ELF-1 (cell line): Measurements from ENCODE around the gene EIF2B4.
"Not testable (repeated sequence)": the region's sequence is repeated elsewhere in the genome, so short reads cannot be mapped to it uniquely, and the experiment has no call there.

Source experiments
- DNase-seq: peaks from one replicate; pipeline ENCODE4 v3.0.0-alpha.2; 2016; ENCODE audit warnings: low read depth, low spot score

EIF2B4 gene

DNA sequence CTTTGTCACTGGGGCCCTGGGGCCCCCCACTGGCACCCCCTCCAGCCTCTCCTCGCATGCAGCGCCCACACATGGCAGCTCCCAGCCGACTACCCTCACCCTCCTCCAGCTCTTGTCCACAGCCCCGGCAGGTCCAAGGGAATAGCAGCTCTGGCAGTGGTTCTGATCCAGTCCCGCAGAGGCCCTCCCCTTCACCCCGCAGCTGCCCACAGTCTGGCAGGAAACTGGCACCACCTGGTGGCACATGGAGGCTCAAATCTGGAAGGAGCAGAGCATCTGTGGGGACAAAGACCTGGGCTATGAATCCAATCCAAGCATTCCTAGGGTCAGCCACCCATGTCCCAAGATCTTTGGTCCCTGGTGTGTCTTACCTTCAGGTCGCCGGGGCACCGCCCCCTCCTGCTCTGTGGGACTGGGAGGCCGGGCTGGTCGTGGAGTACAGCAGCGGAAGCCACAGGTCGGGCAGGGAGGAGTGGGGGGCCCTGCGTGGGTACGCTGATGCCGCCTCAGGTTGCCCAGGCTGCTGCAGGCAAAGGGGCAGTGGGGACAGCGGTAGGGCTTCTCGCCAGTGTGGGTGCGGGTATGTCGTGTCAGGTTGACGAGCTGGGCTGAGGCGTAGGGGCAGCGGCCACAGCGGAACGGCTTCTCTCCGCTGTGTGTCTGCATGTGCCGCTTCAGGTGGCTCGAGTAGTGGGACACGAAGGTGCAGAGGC, 8.1 kb upstream of the EIF2B4 start:
- no peak for DNase-seq

DNA sequence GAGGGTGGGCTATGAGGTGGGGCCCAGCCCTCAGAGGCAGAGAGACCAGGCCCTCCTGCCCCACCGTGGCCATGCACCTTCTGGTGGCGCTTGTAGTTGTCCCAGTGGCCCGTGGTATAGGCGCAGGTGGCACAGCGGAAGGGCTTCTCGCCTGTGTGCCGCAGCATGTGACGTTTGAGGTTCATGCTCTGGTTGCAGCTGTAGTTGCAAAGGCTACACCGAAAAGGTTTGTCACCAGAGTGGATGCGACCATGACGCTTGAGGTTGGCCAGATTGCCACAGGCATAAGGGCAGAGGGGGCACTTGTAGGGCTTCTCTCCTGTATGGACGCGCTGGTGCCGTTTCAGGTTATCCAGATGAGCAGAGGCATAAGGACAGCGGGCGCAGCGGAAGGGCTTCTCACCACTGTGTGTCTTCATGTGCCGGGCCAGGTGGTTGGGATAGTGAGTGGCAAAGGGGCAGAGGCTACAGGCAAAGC, 7.5 kb upstream of the EIF2B4 start:
- DNase-seq = no peak

DNA sequence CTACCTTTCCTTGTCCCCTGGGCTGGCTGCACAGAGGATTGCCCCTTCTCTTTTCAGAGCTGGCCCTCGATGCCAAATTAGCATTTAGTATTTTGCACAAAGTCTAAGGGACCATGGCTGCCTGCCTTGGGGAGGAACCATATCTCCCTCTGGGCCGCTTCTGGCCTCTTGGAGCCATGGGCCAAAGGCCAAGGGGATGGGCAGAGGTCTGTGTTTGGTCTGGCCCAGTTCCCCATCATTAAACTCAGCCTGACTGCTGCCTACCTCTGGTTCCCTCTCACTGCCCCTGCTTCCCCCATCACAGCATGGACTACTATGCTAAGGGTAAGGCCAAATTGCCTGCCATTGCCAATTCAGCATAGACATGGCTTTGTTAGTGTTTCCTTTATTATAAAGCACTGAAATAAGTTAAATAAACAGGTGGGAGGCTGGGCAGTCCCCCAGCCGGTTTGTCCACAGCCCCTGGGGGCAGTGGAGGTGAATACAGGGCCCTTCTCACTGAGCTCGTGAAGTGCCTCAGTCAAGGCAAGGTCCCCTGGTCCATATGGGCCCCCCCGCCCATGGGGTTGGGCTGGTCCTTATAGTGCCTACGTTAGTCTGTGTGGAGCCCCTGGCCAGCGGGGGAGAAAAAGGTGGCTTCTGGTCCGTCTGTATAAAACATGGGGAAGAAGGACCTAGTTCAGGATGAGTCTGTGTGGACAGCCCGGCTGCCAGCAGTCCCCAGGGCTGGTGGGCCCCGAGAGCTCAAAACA, 6.9 kb upstream of the EIF2B4 start:
- no peak for DNase-seq

DNA sequence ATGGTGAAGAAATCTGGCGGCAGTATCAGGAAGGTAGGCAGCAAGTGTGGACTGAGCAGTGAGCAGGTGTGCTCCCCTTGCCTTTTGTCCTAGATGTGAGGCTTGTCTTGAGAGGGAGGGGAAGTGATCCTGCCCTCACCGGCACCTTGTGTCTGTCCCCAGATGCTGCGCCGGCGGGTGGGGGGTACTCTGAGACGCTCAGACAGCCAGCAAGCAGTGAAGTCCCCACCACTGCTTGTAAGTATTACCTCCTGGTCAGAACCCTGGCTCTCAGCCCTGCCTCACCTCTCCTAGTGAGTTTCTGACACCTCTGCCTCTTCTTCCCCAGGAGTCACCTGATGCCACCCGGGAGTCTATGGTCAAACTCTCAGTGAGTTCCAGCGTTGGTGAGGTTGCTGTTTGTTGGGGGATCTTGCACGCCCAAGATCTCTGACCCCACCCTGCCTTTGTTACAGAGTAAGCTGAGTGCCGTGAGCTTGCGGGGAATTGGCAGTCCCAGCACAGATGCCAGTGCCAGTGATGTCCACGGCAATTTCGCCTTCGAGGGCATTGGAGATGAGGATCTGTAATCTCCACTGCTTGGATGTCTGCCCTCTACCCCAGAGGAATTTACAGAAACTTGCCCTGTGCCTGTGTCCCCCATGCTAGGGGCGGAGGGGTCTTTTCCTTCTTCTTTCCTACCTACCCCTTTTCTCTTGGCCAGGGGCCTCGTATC, 6.2 kb upstream of the EIF2B4 start:
- no peak for DNase-seq

DNA sequence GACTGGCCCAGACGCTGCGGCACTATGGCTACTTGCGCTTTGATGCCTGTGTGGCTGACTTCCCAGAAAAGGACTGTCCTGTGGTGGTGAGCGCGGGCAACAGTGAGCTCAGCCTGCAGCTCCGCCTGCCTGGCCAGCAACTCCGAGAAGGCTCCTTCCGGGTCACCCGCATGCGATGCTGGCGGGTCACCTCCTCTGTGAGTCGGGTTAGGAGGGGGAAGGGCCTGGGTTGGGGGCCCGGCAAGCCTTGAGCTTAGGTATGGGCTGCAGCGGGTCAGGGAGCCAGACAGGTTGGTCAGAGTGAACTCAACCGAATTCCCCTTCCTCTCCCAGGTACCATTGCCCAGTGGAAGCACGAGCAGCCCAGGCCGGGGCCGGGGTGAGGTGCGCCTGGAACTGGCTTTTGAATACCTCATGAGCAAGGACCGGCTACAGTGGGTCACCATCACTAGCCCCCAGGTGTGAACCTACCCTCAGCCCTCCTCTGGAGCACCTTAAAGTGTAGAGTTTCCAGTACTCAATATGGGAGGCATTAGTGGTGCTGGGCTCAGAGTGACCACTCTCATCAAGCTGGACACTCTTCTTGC, 5.5 kb upstream of the EIF2B4 start:
- no peak for DNase-seq

DNA sequence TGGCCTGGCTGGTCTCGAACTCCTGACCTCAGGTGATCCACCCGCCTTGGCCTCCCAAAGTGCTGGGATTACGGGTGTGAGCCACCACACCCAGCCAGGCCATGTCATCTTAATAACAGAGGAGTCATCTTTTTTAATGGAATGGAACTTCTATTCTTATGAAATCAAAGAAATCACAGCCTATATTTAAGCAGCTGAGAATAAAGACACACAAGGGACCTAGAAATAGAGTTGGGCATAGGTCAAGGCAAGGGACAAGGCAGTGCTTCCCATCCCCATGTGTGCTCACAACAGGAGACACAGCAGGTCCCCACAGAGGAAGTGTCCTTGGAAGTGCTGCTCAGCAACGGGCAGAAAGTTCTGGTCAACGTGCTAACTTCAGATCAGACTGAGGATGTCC, 3.4 kb upstream of the EIF2B4 start:
- DNase-seq = no peak

DNA sequence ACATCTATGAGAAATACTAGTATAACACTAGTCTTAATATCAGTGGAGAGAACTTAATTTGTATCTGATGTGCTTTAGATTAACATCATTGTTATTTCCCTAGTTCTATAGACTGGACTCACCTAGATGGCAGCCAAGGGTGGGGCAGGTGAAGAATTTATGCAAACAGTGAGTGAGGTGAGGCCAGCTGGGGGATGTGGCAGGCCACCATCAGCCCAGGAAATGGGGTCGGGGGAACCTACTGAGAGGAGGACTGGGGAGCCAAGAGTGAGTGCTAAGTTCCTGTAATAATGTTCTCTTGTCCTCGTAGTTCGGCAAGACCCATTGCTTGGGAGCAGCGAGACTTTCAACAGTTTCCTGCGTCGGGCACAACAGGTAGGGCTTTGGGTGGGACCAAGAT, 2.8 kb upstream of the EIF2B4 start:
- no peak for DNase-seq

DNA sequence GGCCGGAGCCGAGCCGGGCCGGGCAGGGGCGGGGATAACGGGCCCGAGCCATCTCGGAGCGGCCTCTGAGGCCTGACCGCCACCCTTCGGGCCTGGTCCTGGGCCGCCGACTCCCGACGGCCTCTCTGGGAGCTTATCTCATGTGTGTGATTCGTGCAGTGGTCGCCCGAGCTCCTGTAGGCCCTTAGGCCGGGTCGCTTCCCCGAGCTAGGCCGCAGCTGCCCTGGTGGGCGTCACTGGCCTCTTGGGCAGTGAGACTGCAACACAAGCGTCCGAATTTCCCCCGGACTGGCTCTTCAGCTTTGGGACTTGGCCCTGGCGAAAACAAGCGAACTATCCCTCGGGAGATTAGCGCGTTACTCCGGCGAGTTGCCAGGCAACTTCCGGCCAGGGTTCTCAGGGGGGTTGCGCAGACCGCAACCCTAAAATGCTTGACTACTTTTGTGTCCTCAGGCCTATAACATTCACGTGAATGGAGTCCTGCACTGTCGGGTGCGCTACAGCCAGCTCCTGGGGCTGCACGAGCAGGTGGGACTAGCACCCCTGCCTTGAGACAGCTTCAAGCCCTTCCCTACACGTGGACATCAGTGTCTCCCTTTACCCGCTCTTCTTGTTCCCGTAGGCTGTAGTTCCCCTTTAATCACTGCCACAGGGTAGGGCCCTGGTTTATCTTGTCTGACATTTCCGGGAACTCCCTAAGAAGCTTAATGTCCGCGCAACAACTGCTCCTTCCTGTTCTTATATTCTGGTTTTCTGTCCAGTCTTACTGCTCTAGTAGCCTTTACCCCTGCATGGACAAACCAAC, 880 bp upstream of the EIF2B4 start:
- peak; percentile 59 for DNase-seq

DNA sequence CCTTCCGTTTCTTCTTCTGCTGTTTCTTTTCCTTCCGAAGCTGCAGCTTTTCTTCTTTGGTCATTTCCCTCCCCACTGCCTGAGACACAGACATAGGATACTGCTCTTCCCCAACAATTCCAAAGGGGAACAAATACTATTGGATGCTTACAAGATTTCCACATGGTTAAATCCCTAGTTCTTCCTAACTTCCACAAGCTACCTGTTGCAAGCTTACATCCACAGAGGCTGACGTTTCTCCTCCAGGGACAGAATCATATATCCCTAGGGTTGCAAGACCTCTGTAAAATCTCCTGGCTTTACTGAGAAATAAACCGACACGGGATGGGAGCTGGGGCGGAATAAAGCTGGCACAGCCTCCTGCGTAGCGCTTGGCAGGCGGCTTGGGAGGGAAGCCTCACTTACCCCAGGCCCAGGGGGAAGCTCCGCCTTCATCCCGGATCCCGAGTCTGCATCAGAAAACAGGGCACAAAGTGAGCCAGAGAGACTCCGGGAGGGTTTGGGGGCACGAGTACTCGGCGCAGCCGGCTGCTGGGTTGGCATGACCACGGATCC, 590 bp downstream of the EIF2B4 start:
- DNase-seq = no peak

DNA sequence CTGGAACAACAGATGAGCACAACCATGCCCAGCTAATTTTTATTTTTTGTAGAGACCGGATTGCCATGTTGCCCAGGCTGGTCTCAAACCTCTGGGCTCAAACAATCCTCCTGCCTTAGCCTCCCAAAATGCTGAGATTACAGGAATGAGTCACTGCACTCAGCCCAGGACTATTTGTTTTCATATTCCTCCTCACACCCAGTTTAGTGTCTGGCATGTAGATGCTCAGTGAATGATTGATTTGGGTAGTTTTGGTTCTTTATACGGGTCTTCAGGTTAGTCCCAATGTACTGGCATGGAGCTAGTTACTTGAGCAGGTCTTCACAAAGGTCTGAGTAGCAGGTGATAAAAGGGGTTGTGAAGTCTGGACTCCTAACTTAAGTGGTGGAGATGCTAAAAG, 6.2 kb downstream of the EIF2B4 start:
- no peak for DNase-seq

DNA sequence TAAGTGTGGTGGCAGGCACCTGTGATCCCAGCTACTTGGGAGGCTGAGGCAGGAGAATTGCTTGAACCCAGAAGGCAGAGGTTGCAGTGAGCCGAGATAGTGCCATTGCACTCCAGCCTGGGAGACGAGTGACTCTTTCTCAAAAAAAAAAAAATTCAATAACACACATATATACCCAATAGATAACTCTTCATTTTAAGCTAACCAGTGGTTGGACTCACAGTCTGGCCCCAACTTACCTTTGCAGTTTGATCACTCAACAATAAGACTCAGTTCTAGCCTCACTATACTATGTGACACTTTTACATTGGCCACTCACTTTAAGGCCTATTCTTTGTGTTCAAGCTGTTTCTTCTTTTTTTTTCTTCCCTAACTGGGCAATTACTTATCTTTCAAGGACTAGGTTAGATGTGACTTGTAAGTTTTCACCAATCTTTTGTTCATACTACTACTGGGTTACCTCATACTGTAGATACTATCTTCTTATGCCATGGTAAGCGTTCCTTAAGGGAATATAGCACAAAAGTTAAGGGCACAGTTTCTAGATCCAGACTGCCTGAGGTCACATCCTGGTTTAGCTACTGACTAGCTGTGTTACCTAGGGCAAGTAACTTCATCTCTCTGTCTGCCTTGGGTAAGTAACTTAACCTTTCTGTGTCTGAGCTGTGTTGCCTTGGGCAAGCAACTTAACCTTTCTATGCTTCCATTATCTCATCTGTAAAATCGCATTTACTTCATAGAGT, 7.3 kb downstream of the EIF2B4 start:
- no peak for DNase-seq

DNA sequence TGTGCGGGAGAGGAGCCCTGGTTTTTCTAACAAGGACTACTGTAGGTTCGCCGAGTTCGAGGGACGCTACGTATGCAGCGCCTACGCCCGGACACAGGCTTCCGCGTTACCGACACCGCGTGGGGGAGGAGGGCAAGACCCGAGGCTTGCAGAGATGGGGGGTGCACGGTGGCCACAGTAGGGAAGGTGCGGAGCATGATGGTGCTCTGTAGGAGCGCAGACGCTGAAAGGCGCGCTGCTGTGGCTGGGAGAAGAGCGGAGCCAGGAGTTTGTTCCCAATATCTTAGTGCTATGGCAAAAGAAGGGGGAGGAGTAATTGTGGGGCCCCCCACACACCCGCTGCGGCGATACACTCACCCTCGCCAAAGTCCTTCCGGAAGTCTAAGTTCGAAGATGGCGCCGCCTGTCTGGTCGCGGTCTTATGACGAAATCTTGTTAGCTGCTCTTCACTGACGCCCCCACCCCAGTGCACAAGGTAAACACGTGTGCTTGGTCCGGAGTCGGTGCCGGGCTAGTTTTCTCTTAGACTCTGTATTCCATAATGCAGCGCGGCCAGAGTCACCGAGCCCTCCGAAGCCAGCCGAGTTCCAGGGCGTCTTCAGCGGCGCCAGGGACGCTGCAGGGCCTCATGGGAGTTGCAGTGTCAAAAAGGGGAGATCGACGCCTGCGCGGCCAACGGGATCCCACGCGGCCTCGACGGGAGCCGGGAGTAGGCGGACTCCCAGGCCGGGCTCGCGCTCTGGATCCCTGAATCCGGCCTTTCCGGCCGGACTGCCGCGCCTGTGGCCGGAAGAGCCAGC, 13.6 kb downstream of the EIF2B4 start, which contains the start of gene GTF3C2:
TSS of gene GTF3C2 (minus strand) at position 383 of the 800 bp plus-strand sequence. CDS start 13,210 bp downstream, outside the sequence.
- DNase-seq = peak; percentile 99

DNA sequence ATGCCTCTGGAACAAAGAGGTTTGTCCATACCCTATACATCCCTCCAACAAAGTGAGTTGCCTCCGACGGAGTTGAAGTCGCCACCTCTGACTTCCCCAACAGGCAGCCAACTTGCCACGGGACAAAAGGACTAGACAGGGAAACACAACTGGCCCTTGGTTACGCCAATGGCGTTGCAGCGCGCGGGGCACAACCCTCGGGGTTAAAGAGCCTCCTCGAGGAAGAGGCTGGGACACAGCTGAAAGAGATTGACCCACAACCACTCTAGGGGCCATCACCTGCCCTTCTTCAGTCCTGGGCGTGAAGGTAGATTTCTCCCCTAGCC, 14.1 kb downstream of the EIF2B4 start:
- DNase-seq = peak; percentile 79

DNA sequence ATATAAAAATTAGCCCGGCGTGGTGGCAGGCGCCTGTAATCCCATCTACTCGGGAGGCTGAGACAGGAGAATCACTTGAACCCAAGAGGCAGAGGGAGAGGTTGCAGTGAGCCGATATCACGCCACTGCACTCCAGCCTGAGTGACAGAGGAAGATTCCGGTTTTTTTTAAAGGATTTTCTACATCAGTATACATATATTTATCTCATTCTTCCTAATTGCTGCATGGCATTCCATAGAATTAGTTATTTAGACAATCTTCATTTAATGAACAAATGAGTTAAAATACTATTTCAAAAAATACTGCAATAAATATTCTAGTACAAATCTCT, 15.6 kb downstream of the EIF2B4 start:
- no peak for DNase-seq

DNA sequence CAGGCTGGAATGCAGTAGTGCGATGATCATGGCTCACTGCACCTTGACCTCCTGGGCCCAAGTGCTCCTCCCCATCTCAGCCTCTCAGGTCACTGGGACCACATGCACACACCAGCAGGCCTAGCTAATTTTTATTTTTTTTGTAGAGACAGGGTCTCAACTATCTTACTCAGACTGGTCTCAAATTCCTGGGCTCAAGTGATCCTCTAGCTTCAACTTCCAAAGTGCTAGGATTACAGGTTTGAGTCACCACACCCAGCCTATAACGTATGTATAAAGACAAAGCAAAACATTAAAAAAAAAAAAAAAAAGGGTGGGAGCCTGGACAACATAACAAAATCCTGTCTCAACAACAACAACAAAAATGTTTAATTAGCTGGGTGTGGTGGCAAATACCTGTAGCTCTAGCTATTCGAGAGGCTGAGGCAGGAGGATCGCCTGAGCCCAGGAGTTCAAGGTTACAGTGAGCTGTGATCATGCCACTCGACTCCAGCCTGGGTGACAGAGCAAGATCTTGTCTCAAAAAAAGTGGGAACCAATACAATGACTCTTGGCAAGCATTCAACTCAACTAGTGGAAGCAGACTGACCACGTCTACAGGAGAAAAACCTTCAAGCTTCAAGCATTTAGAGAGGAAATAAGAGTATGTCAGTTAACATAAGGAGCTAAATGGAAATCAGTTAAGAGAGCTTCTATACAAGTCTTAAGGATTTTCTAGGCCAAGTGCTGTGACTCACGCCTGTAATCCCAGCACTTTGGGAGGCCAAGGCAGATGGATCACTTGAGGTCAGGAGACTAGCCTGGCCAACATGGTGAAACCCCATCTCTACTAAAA, 16.2 kb downstream of the EIF2B4 start:
- no peak for DNase-seq

DNA sequence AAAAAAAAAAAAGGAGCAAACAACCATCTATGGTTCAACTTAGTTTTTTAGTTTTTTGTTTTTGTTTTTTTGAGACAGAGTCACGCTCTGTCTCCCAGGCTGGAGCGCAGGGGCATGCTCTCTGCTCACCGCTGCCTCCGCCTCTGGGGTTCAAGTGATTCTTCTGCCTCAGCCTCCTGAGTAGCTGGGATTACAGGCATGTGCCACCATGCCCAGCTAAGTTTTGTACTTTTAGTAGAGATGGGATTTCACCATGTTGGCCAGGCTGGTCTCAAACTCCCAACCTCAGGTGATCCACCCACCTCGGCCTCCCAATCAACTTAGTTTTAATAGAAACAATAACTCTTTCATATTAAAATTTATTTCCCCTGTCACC, 16.8 kb downstream of the EIF2B4 start:
- DNase-seq = not testable (repeated sequence)

DNA sequence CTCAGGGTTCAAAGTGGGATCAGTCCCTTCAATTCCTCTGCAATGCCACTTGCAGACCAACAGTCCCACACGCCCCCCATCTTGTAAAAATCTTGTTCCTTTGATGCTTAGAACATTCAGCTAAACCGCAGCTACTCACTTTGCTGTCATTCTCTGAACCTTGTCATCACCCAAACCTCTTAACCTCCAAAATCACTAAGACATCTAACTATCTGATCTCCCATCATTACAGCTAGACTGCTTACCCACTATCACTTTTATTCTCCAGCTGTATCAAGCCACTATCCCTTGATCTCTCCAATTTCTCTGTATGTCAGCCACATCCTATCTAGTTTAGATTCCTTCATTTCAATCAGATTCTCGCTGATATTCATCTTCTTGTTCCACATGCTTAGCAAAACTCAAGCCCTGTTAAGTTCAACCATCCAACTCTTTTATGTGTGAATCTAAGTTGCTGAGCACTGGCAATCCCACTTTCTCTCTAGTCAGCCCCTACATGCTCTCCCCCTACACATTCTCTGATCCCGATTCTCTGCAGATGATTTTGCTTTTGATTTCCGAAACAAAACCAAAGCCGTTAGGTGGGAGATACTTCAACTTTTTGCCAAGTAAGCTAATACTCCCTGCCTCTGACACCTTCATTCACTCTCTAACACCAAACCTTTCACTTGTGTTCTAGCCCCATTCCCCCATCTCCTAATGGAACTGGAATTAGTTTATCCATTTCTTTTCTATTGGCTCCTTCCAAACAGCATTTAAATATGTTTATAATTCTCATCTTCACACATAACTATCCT, 18.1 kb downstream of the EIF2B4 start:
- DNase-seq = no peak

DNA sequence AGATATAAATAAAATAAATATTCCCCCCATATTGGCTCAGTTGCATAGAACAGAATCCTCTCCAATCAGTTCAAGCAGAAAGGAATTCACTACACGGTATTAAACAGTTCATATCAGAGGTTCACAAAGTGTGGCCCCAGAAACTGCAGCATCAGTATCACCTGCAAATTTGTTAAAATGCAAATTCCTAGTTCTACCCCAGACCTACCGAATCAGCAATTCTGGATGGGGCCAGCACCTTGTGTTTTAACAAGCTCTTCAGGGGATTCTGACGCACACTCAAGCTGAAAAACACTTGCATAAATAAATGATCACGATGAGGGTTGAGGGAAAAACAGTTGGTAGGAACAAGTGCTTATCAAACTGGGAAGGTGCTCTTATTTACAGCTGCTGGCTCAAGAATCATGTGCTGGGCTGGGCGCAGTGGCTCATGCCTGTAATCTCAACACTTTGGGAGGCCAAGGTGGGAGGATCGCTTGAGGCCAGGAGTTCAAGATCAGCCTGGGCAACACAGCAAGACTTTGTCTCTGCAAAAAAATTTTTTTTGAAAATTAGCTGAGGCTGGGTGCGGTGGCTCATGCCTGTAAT, 19.9 kb downstream of the EIF2B4 start:
- no peak for DNase-seq
